H1 (cell line): ENCODE results near the gene POTEF. TPM values are rescaled to one million over a fixed set of nuclear protein-coding genes. Genes with fewer than 3 reads are reported as not detected.
"Not testable (repeated sequence)": the region's sequence is repeated elsewhere in the genome, so short reads cannot be mapped to it uniquely, and the experiment has no call there.

ENCODE experiments used
- CTCF ChIA-PET: fragments of 300-600 bp; sonication (Branson Sonifier 250); formaldehyde crosslinking; loops from one replicate; lab custom pipeline; 2021; ENCODE audit not compliant: partially characterized antibody; lab: Charles Lee
- POLR2A ChIA-PET: fragments of 300-600 bp; sonication (Branson Sonifier 250); formaldehyde crosslinking; loops from one replicate; lab custom pipeline; 2021; ENCODE audit warnings: inconsistent platforms; ENCODE audit not compliant: partially characterized antibody; lab: Charles Lee
- DNase-seq, 2 experiments: peaks; one replicate each; pipeline versions ENCODE4 v3.0.0 to v3.0.0-alpha.2; 2010 to 2022; ENCODE audit warnings: low spot score in 2 of 2, low read depth in 1 of 2, mixed read lengths in 1 of 2
- FAIRE-seq: peaks from 2 replicates; lab custom pipeline; 2011; peaks lifted over from hg19 to GRCh38; lab: Jason Lieb, UNC
- H2AFZ ChIP-seq: 2 replicates; pipeline ENCODE4 v1.8.1; 2012; ENCODE audit warnings: low read length, inconsistent platforms
- H2AK5ac ChIP-seq: 2 replicates; pipeline ENCODE4 v1.6.1; 2013; ENCODE audit warnings: low read depth, low read length
- H2BK120ac ChIP-seq: replicated peaks from 2 replicates; pipeline ENCODE3; 2013; ENCODE audit warnings: low read depth, low read length, inconsistent platforms
- H2BK12ac ChIP-seq: 2 replicates; pipeline ENCODE4 v1.6.1; 2013; ENCODE audit warnings: low read depth, low read length
- H2BK15ac ChIP-seq: 2 replicates; pipeline ENCODE4 v1.6.1; 2013; ENCODE audit warnings: low read length
- H2BK20ac ChIP-seq: 2 replicates; pipeline ENCODE4 v1.6.1; 2013; ENCODE audit warnings: low read length
- H2BK5ac ChIP-seq: 2 replicates; pipeline ENCODE4 v1.6.1; 2013; ENCODE audit warnings: low read depth, low read length
- H3K14ac ChIP-seq: 2 replicates; pipeline ENCODE4 v1.6.1; 2013; ENCODE audit warnings: inconsistent platforms; ENCODE audit not compliant: insufficient read length
- H3K18ac ChIP-seq: 2 replicates; pipeline ENCODE4 v1.6.1; 2013; ENCODE audit warnings: low read length; ENCODE audit errors: extremely low read depth
- H3K23ac ChIP-seq: 2 replicates; pipeline ENCODE4 v1.6.1; 2013; ENCODE audit warnings: inconsistent platforms; ENCODE audit not compliant: insufficient read length
- H3K23me2 ChIP-seq: 2 replicates; pipeline ENCODE4 v1.6.1; 2013; ENCODE audit warnings: low read depth, low read length
- H3K27ac ChIP-seq: 2 replicates; pipeline ENCODE4 v1.6.1; 2011; ENCODE audit warnings: low read depth, low read length, inconsistent platforms
- H3K27me3 ChIP-seq, 4 experiments: replicated peaks in 1 of 4; 1 replicate in 1 of 4; 2 replicates in 3 of 4; pipeline versions ENCODE4 v1.6.1 to v1.8.1; 2011 to 2013; ENCODE audit warnings: low read length in 3 of 4, mild to moderate bottlenecking in 3 of 4, inconsistent platforms in 2 of 4, mixed read lengths in 2 of 4, moderate library complexity in 1 of 4; ENCODE audit not compliant: control insufficient read depth in 3 of 4, insufficient read depth in 3 of 4; ENCODE audit errors: extremely low read depth in 1 of 4
- H3K36me3 ChIP-seq, 4 experiments: 2 replicates each; pipeline versions ENCODE4 v1.6.1 to v1.8.1; 2011 to 2013; ENCODE audit warnings: mild to moderate bottlenecking in 4 of 4, low read length in 3 of 4, moderate library complexity in 2 of 4, control low read depth in 1 of 4, inconsistent platforms in 1 of 4; ENCODE audit not compliant: insufficient read depth in 4 of 4, control insufficient read depth in 2 of 4
- H3K4ac ChIP-seq: replicated peaks from 2 replicates; pipeline ENCODE3; 2013; ENCODE audit warnings: low read length, low read depth, mixed read lengths, inconsistent platforms; ENCODE audit not compliant: insufficient read length
- H3K4me1 ChIP-seq, 4 experiments: replicated peaks in 1 of 4; 1 replicate in 1 of 4; 2 replicates in 3 of 4; pipeline versions ENCODE4 v1.6.1 to v1.8.1; 2011 to 2013; ENCODE audit warnings: low read length in 3 of 4, inconsistent platforms in 2 of 4, mixed read lengths in 1 of 4; ENCODE audit not compliant: insufficient read depth in 4 of 4, control insufficient read depth in 3 of 4
- H3K4me2 ChIP-seq, 2 experiments: 2 replicates each; pipeline versions ENCODE4 v1.6.1 to v1.8.1; 2011 to 2013; ENCODE audit warnings: low read depth in 2 of 2, low read length in 2 of 2, control low read depth in 1 of 2, inconsistent platforms in 1 of 2, mild to moderate bottlenecking in 1 of 2; ENCODE audit not compliant: insufficient read depth in 1 of 2
- H3K4me3 ChIP-seq, 4 experiments: fragments of 200-600, 300-600 bp in 1 of 4; sonication (generic), shearing (Covaris generic), sonication (Bioruptor Twin) in 1 of 4; 2 replicates each; pipeline versions ENCODE4 v1.5.1 to v1.8.1; 2011 to 2016; ENCODE audit warnings: low read length in 4 of 4, low read depth in 3 of 4, control low read depth in 2 of 4, inconsistent platforms in 2 of 4, mild to moderate bottlenecking in 2 of 4, mixed read lengths in 1 of 4, moderate library complexity in 1 of 4; ENCODE audit not compliant: insufficient read depth in 2 of 4; ENCODE audit errors: extremely low read depth in 1 of 4
- H3K56ac ChIP-seq: replicated peaks from 2 replicates; pipeline ENCODE3; 2013; ENCODE audit warnings: low read depth, mild to moderate bottlenecking, mixed read lengths, low read length, inconsistent platforms; ENCODE audit not compliant: insufficient read length
- H3K79me1 ChIP-seq: 2 replicates; pipeline ENCODE4 v1.6.1; 2013; ENCODE audit warnings: low read depth, low read length, control low read depth
- H3K79me2 ChIP-seq, 2 experiments: 2 replicates each; pipeline versions ENCODE4 v1.6.1 to v1.8.1; 2012 to 2013; ENCODE audit warnings: low read length in 2 of 2, mild to moderate bottlenecking in 2 of 2, inconsistent platforms in 1 of 2; ENCODE audit not compliant: insufficient read depth in 2 of 2, control insufficient read depth in 1 of 2
- H3K9ac ChIP-seq, 4 experiments: replicated peaks in 1 of 4; 1 replicate in 1 of 4; 2 replicates in 3 of 4; pipeline versions ENCODE4 v1.6.1 to v1.8.1; 2011 to 2013; ENCODE audit warnings: low read depth in 3 of 4, low read length in 3 of 4, control low read depth in 2 of 4, mild to moderate bottlenecking in 2 of 4, moderate library complexity in 2 of 4, inconsistent platforms in 1 of 4; ENCODE audit errors: extremely low read depth in 1 of 4
- H3K9me3 ChIP-seq, 2 experiments: 2 replicates each; pipeline versions ENCODE4 v1.6.1 to v1.8.1; 2012 to 2013; ENCODE audit warnings: mild to moderate bottlenecking in 2 of 2, moderate library complexity in 2 of 2, control low read depth in 1 of 2, inconsistent platforms in 1 of 2, low read depth in 1 of 2, low read length in 1 of 2, mixed read lengths in 1 of 2; ENCODE audit not compliant: insufficient read depth in 2 of 2
- H4K20me1 ChIP-seq, 2 experiments: replicated peaks in 1 of 2; 2 replicates each; pipeline versions ENCODE3 to v1.8.1; 2011 to 2013; ENCODE audit warnings: inconsistent platforms in 2 of 2, low read length in 2 of 2, mild to moderate bottlenecking in 1 of 2; ENCODE audit not compliant: insufficient read depth in 2 of 2, control insufficient read depth in 1 of 2
- H4K5ac ChIP-seq: 2 replicates; pipeline ENCODE4 v1.6.1; 2013; ENCODE audit warnings: low read length, low read depth, mixed read lengths, inconsistent platforms; ENCODE audit not compliant: insufficient read length
- H4K8ac ChIP-seq: 2 replicates; pipeline ENCODE4 v1.8.0; 2013; ENCODE audit warnings: mild to moderate bottlenecking, moderate library complexity, low read length, inconsistent platforms; ENCODE audit not compliant: insufficient read depth; ENCODE audit errors: extremely low read depth
- H4K91ac ChIP-seq: replicated peaks from 2 replicates; pipeline ENCODE3; 2013; ENCODE audit warnings: low read length, mixed read lengths, inconsistent platforms; ENCODE audit not compliant: insufficient read length
- WGBS, 2 experiments: shearing (Covaris generic) in 1 of 2; methylation state at CpG; one replicate each; pipeline versions ENCODE4 v1.1.6 to v1.1.7; 2013 to 2015; ENCODE audit warnings: low lambda C conversion rate in 2 of 2, mixed read lengths in 2 of 2, inconsistent platforms in 1 of 2, low coverage in 1 of 2, missing lambda C conversion rate in 1 of 2; ENCODE audit not compliant: insufficient replicate concordance in 2 of 2, insufficient coverage in 1 of 2, insufficient read length in 1 of 2; ENCODE audit errors: extremely low coverage in 1 of 2, missing lambda C conversion rate in 1 of 2; 5-methylcytosine and 5-hydroxymethylcytosine counted together
- polyA plus RNA-seq, 7 experiments: library from polyadenylated mRNA; depleted of rRNA in 3 of 7; stranded (reverse) in 5 of 7; unstranded in 2 of 7; fragments of >200 nt in 5 of 7; fragments of 200-250 nt in 2 of 7; gene quantifications; 1 replicate in 5 of 7; 2 replicates in 1 of 7; 4 replicates in 1 of 7; pipeline versions ENCODE4 v1.2.1 to v1.2.3, GENCODE V29; 2011 to 2013; ENCODE audit warnings: missing spikeins in 2 of 7, mixed read lengths in 2 of 7
- total RNA-seq: library from RNA; stranded (reverse); fragmentation: NEBNext Ultra II Directional; extraction: Animal tissue kit (Norgen Biotek cat#: 25700); gene quantifications from 2 replicates; pipeline ENCODE4 v1.2.1, GENCODE V29; 2021

Gene POTEF
- total and polyA plus RNA-seq, 2 of the 8 experiments (the other 6 are each of a cell fraction or from before 2014, with no cell fraction given), result 0.24 to 0.36 TPM

DNA sequence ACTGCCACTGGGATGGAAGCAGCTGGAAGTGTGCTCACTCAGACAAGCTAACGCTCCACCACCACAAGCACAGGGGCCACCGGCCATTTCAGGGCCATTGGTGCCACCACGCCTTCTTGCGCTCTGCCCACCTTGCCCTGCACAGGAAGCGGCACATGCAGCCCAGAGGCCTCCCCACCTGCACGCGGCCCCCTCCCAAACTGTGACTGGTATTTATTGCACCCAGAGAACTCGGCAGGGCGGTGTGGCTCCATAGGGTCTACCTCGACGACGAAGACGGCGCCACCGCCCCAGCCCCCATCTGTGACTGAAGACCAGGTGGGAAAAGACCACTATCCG lies 90.8 kb downstream of the POTEF start:
- H3K27me3 ChIP-seq, H4K5ac ChIP-seq, H3K4me2 ChIP-seq, H2BK15ac ChIP-seq, CTCF ChIA-PET, H2BK120ac ChIP-seq, H3K9ac ChIP-seq, DNase-seq, H4K91ac ChIP-seq, H3K36me3 ChIP-seq, H4K8ac ChIP-seq, H4K20me1 ChIP-seq, H3K4me3 ChIP-seq, H2BK5ac ChIP-seq, H3K56ac ChIP-seq, H2BK12ac ChIP-seq, H3K9me3 ChIP-seq, FAIRE-seq, H3K18ac ChIP-seq, H3K4ac ChIP-seq, H3K23ac ChIP-seq, POLR2A ChIA-PET, H3K27ac ChIP-seq, H3K4me1 ChIP-seq, H3K79me2 ChIP-seq, H3K79me1 ChIP-seq, H2AFZ ChIP-seq, H2BK20ac ChIP-seq, H2AK5ac ChIP-seq, H3K23me2 ChIP-seq, H3K14ac ChIP-seq: not testable (repeated sequence)
- 98% methylated on average over 8 of the region's 16 CpGs; no CpG with 5 or more reads in 1 of the 2 experiments for WGBS, 2 experiments
